OCI-LY3 (cell line): ENCODE results near the gene FOXK2.

Experiments used
- H2AFZ ChIP-seq: fragments of 200-600, 300-600 bp; shearing (Covaris generic); 2 replicates; pipeline ENCODE4 v1.6.0; 2014; ENCODE audit warnings: antibody characterized with exemption, low read depth, low read length
- H3K27ac ChIP-seq: fragments of 200-600, 300-600 bp; sonication (generic); 2 replicates; pipeline ENCODE4 v1.5.1; 2014; ENCODE audit warnings: mild to moderate bottlenecking, low read length, moderate library complexity, mixed read lengths
- H3K27me3 ChIP-seq: fragments of 200-600, 300-600 bp; sonication (generic); 2 replicates; pipeline ENCODE4 v1.6.1; 2014; ENCODE audit warnings: low read depth, low read length, mixed read lengths
- H3K36me3 ChIP-seq: fragments of 200-600, 300-600 bp; sonication (generic); replicated peaks from 2 replicates; pipeline ENCODE3; 2014; ENCODE audit warnings: low read depth, low read length, mixed read lengths
- H3K4me1 ChIP-seq: fragments of 300-600, 200-600 bp; sonication (generic); 2 replicates; pipeline ENCODE4 v1.6.1; 2014; ENCODE audit warnings: low read length, mixed read lengths
- H3K4me2 ChIP-seq: fragments of 200-600, 300-600 bp; sonication (generic); 2 replicates; pipeline ENCODE4 v1.6.1; 2014; ENCODE audit warnings: low read length, mixed read lengths
- H3K4me3 ChIP-seq: fragments of 300-600, 200-600 bp; sonication (generic); 2 replicates; pipeline ENCODE4 v1.5.1; 2014; ENCODE audit warnings: antibody characterized with exemption, mild to moderate bottlenecking, low read length, moderate library complexity
- H3K79me2 ChIP-seq: fragments of 300-600, 200-600 bp; shearing (Covaris generic); 2 replicates; pipeline ENCODE4 v1.6.1; 2014; ENCODE audit warnings: mild to moderate bottlenecking, low read length, mixed read lengths
- H3K9ac ChIP-seq: fragments of 300-600, 200-600 bp; shearing (Covaris generic); 2 replicates; pipeline ENCODE4 v1.6.0; 2014; ENCODE audit warnings: mild to moderate bottlenecking, low read length, moderate library complexity
- H3K9me3 ChIP-seq: fragments of 200-600, 300-600 bp; shearing (Covaris generic); 2 replicates; pipeline ENCODE4 v1.6.1; 2014; ENCODE audit warnings: low read length, mixed read lengths; ENCODE audit not compliant: insufficient read depth
- H4K20me1 ChIP-seq: fragments of 200-600, 300-600 bp; sonication (generic); 2 replicates; pipeline ENCODE4 v1.6.1; 2016; ENCODE audit warnings: low read length, mixed read lengths; ENCODE audit not compliant: insufficient read depth
- CTCF ChIP-seq: fragments of 200-600, 300-600 bp; sonication (generic); IDR thresholded peaks from 2 replicates; pipeline ENCODE4 v1.5.1; 2014; ENCODE audit warnings: antibody characterized with exemption, low read length, low read depth
- EZH2phosphoT487 ChIP-seq: fragments of 200-600 bp; shearing (Covaris generic); IDR thresholded peaks from 2 replicates; pipeline ENCODE4 v1.6.1; 2018; ENCODE audit warnings: antibody characterized with exemption, mixed run types, low read depth

Gene FOXK2

DNA sequence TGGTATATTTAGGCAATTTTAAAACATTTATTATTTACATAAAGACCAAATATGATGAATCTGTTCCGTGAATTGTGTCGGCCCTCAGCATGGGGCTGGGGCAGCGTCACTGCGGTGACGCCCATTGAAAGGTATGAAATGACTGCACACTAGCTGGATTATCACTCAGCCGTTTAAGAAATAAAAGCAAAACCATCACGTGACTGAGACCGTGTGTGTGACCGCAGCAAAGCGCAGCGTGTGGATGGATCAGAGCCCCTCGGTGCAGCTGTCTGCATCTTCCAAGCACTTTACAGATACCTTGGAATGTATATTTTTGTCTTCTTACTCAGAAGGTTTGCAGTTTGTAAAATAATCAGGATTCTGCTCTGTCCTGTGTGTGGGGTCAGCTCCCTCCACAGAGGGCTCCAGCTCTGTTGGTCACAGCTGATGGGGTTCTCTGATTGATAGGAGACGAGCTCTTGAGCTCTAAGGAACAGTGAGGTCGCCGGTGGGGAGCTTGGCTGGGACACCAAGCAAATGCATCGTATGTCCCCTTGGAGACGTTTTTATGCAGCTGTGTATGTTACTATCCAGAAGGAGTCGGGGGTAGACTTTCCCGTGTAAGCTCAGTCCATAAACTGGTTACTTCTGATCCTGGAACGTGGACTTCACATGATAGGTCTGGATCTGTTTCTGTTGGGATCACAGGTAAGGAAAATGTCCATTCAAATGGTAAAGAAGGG lies 83.6 kb downstream of the FOXK2 start:
- H3K4me3 ChIP-seq: no peak overlapping the region
- no peak overlapping the region for H3K4me2 ChIP-seq
- H3K79me2 ChIP-seq: peaks cover 4% of the 10 kb centered on the region; the same call in 1 of the 2 replicates
- H3K9ac ChIP-seq: no peak overlapping the region
- TF ChIP-seq CTCF (no peak), EZH2phosphoT487 (no peak)
- H3K27me3 ChIP-seq: no peaks in the 10 kb centered on the region
- peaks cover 10% of the 10 kb centered on the region; the same call in 1 of the 2 replicates for H4K20me1 ChIP-seq
- H3K36me3 ChIP-seq: peaks cover 56% of the 10 kb centered on the region
- no peak overlapping the region for H3K27ac ChIP-seq
- no peak overlapping the region for H2AFZ ChIP-seq
- no peaks in the 10 kb centered on the region for H3K9me3 ChIP-seq
- peaks cover 5% of the 10 kb centered on the region; the same call in 1 of the 2 replicates for H3K4me1 ChIP-seq

GRCh38 chr17:82603981-82604448 lies 84.5 kb downstream of the FOXK2 start:
- no peaks in the 10 kb centered on the region for H3K9me3 ChIP-seq
- no peak overlapping the region for H3K4me2 ChIP-seq
- H2AFZ ChIP-seq: no peak overlapping the region
- H4K20me1 ChIP-seq: peaks cover 10% of the 10 kb centered on the region; the same call in 1 of the 2 replicates
- H3K27me3 ChIP-seq: no peaks in the 10 kb centered on the region
- H3K9ac ChIP-seq: no peak overlapping the region
- H3K4me3 ChIP-seq: no peak overlapping the region
- H3K27ac ChIP-seq: no peak overlapping the region
- H3K79me2 ChIP-seq: peaks cover 4% of the 10 kb centered on the region; the same call in 1 of the 2 replicates
- peaks cover 56% of the 10 kb centered on the region for H3K36me3 ChIP-seq
- TF ChIP-seq EZH2phosphoT487: no peak
- TF ChIP-seq CTCF: no peak
- H3K4me1 ChIP-seq: peaks cover 5% of the 10 kb centered on the region; the same call in 1 of the 2 replicates

DNA sequence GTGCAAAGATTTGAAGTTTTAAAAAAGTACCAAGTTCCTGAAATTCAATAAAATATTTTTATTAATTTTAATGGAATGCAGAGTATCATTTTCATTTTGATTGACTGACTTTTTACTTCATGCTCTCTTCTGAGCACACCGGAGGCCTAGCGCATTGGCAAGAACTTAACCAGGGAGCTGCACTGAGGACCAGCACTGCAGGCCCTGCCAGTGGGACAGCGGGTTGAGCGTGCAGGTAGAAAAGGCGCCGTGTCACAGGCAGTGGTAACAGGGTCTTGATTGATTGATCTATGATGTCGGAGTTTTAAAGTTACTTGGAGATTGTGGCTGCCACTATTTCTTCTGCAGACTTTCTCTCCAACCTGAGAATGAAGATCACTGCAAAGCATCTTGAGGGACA lies 85.0 kb downstream of the FOXK2 start:
- no peaks in the 10 kb centered on the region for H3K9me3 ChIP-seq
- H3K4me1 ChIP-seq: peaks cover 5% of the 10 kb centered on the region; the same call in 1 of the 2 replicates
- H2AFZ ChIP-seq: no peak overlapping the region
- H3K36me3 ChIP-seq: peaks cover 54% of the 10 kb centered on the region
- H4K20me1 ChIP-seq: peaks cover 10% of the 10 kb centered on the region; the same call in 1 of the 2 replicates
- TF ChIP-seq CTCF (no peak), EZH2phosphoT487 (no peak)
- H3K4me3 ChIP-seq: no peak overlapping the region
- H3K79me2 ChIP-seq: peaks cover 4% of the 10 kb centered on the region; the same call in 1 of the 2 replicates
- H3K27ac ChIP-seq: no peak overlapping the region
- no peak overlapping the region for H3K4me2 ChIP-seq
- no peaks in the 10 kb centered on the region for H3K27me3 ChIP-seq
- H3K9ac ChIP-seq: no peak overlapping the region

- no peaks in the 10 kb centered on the region for H3K27me3 ChIP-seq
- H3K4me3 ChIP-seq: no peak overlapping the region
- H3K36me3 ChIP-seq: peaks cover 50% of the 10 kb centered on the region
- TF ChIP-seq EZH2phosphoT487 (no peak), CTCF (no peak)
- no peak overlapping the region for H2AFZ ChIP-seq
- H3K79me2 ChIP-seq: peaks cover 4% of the 10 kb centered on the region; the same call in 1 of the 2 replicates
- H3K27ac ChIP-seq: no peak overlapping the region
- H3K4me1 ChIP-seq: peaks cover 5% of the 10 kb centered on the region; the same call in 1 of the 2 replicates
- no peaks in the 10 kb centered on the region for H3K9me3 ChIP-seq
- no peak overlapping the region for H3K9ac ChIP-seq
- no peak overlapping the region for H3K4me2 ChIP-seq
- H4K20me1 ChIP-seq: peaks cover 10% of the 10 kb centered on the region; the same call in 1 of the 2 replicates
Measured at GRCh38 chr17:82605939-82606600, 86.5 kb downstream of the FOXK2 start.
